Testis (tissue), 5 donors: ENCODE results near the gene DDX59. TPM values are rescaled to one million over a fixed set of nuclear protein-coding genes. Genes with fewer than 3 reads are reported as not detected.

Experiments used
- DNase-seq: peaks from one replicate; pipeline ENCODE4 v3.0.0-alpha.2; 2019
- H3K27ac ChIP-seq, 2 donors: fragments of 200-600 bp; sonication (generic); one replicate each; pipeline ENCODE4 v1.5.1; 2019
- H3K27me3 ChIP-seq: fragments of 200-600 bp; sonication (generic); one replicate; pipeline ENCODE4 v1.5.1; 2019
- H3K36me3 ChIP-seq: fragments of 200-600 bp; sonication (generic); one replicate; pipeline ENCODE4 v1.5.1; 2017; ENCODE audit warnings: low read depth; ENCODE audit errors: missing control alignments
- H3K4me1 ChIP-seq: fragments of 200-600 bp; sonication (generic); one replicate; pipeline ENCODE4 v1.5.1; 2019
- H3K4me3 ChIP-seq, 2 donors: fragments of 200-600 bp; sonication (generic); one replicate each; pipeline ENCODE4 v1.5.1; 2017 to 2019
- H3K9me3 ChIP-seq: fragments of 200-600 bp; sonication (generic); one replicate; pipeline ENCODE4 v1.5.1; 2017
- POLR2A ChIP-seq: fragments of 450-650 bp; IDR thresholded peaks from one replicate; pipeline ENCODE4 v1.6.1; 2017; ENCODE audit warnings: antibody characterized with exemption, mild to moderate bottlenecking, moderate library complexity
- WGBS, 2 donors: methylation state at CpG; one replicate each; pipeline ENCODE4 v1.1.5; 2018; 5-methylcytosine and 5-hydroxymethylcytosine counted together
- intact Hi-C: fragments of 100-400 bp; cut with DNase I; formaldehyde crosslinking; loops from one replicate; pipeline ENCODE4 v1.15.1; 2023; ENCODE audit warnings: low total_unique reads
- long read RNA-seq, 2 donors: transcript quantifications; one replicate each; lab custom pipeline, GENCODE V29; 2026
- polyA plus RNA-seq: library from polyadenylated mRNA; stranded (reverse); fragments of 350-450 nt; fragmentation: Illumina TruSeq; extraction: RNeasy Lipid Tissue Mini Kit (QIAGEN cat#74804); gene quantifications from one replicate; pipeline ENCODE4 v1.2.3, GENCODE V29; 2014; ENCODE audit warnings: low read depth, low replicate concordance; ENCODE audit not compliant: insufficient read depth
- total RNA-seq, 2 donors: library from RNA; depleted of rRNA; stranded (reverse); fragments of >200 nt; gene quantifications; one replicate each; pipeline ENCODE4 v1.2.3, GENCODE V29; 2016
- TF ChIP-seq, protein P1 (sequence below), 3 experiments: fragments of 450-650 bp in 2 of 3; fragments of 200-600 bp in 1 of 3; sonication (generic) in 1 of 3; IDR thresholded peaks; one replicate each; pipeline ENCODE4 v1.5.1; 2016 to 2019; ENCODE audit warnings: antibody characterized with exemption in 3 of 3, mild to moderate bottlenecking in 2 of 3, moderate library complexity in 1 of 3

The DDX59 gene
- total RNA-seq = 10 to 100 TPM; 24.1 to 30.2 TPM
- polyA plus RNA-seq = 17.7 TPM
- long read RNA-seq, donor 1, partial matches to known transcripts = 0 of 2 reads
- long read RNA-seq, donor 1, other reads (novel, unspliced or antisense) = 0 of 2 reads
- long read RNA-seq, donor 2, partial matches to known transcripts = 0 of 1 reads
- long read RNA-seq, donor 2, other reads (novel, unspliced or antisense) = 0 of 1 reads

DNA sequence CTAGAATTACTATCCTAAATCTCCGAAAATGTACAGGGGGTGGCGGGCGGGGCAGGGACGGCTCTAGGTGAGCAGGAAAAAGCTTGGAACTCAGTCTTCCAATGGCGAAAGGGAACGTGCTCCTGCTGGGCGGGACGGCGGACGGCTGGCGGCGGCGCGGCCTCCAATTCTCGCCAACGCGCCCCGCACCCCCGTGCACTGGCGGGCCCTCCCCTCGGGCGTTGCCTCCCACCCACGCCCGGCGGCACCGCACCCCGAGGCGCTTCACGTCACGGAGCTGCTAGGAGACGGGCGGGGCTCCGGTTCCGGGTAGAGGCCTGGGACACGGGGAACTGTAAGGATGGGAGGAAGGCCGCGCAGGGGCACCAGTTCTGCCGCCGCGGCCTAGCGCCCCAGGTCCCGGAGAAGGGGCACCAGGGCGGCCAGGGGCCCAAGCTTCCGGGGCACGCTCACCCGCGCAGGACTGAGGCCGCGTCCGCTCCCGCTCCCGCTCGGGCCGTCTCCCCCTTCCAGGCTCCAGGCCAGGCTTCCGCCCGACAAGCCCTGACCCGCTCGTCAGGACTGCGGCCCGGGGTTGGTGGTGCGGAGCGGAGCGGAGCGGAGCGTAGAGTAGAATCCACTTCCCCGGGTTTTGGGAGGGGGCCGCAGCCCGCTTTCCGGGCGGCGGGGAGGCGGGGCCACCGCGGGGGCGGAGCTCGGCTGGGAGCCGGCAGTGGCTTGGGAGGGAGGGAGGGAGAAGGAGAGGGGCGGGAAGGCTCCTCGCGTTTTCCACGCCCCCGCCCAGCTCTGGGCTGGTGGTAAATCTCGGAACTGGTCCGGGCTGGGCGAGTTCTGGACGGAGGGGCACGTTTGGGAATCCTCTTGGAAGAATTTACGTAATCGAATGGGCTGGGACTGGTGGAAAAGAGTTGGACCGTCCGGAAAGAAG lies at the start of gene DDX59:
Gene DDX59 (minus strand): TSS at position 594 of the 928 bp plus-strand sequence. CDS start 3,167 bp downstream, outside the sequence.
- H3K4me1 ChIP-seq = peaks cover 13% of the 10 kb centered on the region
- intact Hi-C loops = loop anchor here (2.0 to 5.0 kb wide), 2 partner anchors 47 to 69 kb away; partner anchors contain the start of genes CAMSAP2 and KIF14
- WGBS, 2 donors = 1% methylated on average over 23 to 48 of the region's 91 CpGs
- H3K36me3 ChIP-seq = no peaks in the 10 kb centered on the region
- no peaks in the 10 kb centered on the region for H3K9me3 ChIP-seq
- peak within 1 kb of the TSS; percentile 88 to 89 for H3K4me3 ChIP-seq
- peak within 1 kb of the TSS; percentile 98 to 100 for H3K27ac ChIP-seq
- TF ChIP-seq POLR2A = no peak
- TF ChIP-seq, protein P1, sequence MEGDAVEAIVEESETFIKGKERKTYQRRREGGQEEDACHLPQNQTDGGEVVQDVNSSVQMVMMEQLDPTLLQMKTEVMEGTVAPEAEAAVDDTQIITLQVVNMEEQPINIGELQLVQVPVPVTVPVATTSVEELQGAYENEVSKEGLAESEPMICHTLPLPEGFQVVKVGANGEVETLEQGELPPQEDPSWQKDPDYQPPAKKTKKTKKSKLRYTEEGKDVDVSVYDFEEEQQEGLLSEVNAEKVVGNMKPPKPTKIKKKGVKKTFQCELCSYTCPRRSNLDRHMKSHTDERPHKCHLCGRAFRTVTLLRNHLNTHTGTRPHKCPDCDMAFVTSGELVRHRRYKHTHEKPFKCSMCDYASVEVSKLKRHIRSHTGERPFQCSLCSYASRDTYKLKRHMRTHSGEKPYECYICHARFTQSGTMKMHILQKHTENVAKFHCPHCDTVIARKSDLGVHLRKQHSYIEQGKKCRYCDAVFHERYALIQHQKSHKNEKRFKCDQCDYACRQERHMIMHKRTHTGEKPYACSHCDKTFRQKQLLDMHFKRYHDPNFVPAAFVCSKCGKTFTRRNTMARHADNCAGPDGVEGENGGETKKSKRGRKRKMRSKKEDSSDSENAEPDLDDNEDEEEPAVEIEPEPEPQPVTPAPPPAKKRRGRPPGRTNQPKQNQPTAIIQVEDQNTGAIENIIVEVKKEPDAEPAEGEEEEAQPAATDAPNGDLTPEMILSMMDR (IDR thresholded peaks at IDR 0.05) = no peak
- peak; percentile 95 for DNase-seq
- no peaks in the 10 kb centered on the region for H3K27me3 ChIP-seq

DNA sequence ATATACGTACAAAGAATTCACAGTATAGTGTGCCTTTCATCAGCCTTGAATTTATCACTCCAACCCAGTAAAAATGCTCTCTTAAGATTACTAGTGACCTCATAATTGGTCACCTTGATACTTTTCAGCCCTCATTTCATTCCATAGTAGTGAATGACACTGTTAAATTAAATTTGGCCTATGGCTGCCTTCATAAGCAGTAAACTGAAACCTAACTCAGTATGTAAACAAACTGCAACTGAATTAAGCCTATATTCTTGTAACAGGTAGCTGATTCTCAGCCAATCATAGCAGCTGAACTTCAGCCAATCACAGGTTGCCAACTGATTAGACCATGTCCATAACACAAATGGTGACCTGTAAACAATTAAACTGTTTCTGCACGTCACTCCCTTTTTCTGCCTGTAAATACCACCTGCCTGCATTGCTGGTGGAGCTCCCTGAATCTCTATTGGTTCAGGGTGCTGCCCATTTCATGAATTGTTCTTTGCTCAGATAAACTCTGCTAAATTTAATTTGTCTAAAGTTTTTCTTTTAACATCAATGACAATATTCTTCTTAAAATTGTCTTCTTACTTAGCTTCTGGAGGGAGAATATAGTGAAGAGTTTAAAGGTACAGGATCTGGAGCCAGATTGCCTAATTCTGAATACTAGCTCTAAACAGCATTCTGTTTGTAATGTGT lies 44.9 kb upstream of the DDX59 start:
- DNase-seq = no peak
- H3K4me1 ChIP-seq = no peaks in the 10 kb centered on the region
- H3K27ac ChIP-seq = no peak overlapping the region
- WGBS, 2 donors = 74 to 88% methylated on average over 2 of the region's 2 CpGs
- no peaks in the 10 kb centered on the region for H3K27me3 ChIP-seq
- TF ChIP-seq, protein P1 (IDR thresholded peaks at IDR 0.05) = no peak
- TF ChIP-seq POLR2A = no peak
- H3K9me3 ChIP-seq = no peaks in the 10 kb centered on the region
- H3K4me3 ChIP-seq = no peak overlapping the region
- intact Hi-C loops = no loop called here
- H3K36me3 ChIP-seq = no peaks in the 10 kb centered on the region

DNA sequence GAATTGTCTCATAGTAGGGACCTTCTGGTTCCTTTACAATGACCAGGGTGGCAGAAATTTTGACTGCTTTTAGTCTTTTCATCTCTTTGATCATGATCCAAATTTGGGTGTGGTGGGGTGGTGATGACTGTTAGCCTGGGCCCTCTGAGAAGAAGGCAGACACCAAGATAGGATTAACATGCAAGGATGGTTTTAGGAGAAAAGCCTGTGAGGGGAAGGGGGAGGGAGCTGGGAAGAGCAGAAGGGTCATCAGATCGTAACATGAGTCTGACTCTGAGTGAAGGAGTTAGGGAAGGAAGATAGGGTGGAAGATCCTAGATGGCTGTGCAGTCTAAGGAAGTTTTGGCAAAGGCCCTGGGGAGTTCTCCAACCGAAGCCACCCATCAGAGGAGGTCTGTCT lies 40.5 kb upstream of the DDX59 start:
- intact Hi-C loops = no loop called here
- TF ChIP-seq, protein P1 (IDR thresholded peaks at IDR 0.05) = no peak
- no peak for TF ChIP-seq POLR2A
- DNase-seq = no peak
- 93 to 94% methylated on average over 2 of the region's 2 CpGs for WGBS, 2 donors
- no peaks in the 10 kb centered on the region for H3K9me3 ChIP-seq
- no peaks in the 10 kb centered on the region for H3K4me1 ChIP-seq
- no peak overlapping the region for H3K4me3 ChIP-seq
- H3K36me3 ChIP-seq = no peaks in the 10 kb centered on the region
- H3K27me3 ChIP-seq = no peaks in the 10 kb centered on the region
- H3K27ac ChIP-seq = no peak overlapping the region

DNA sequence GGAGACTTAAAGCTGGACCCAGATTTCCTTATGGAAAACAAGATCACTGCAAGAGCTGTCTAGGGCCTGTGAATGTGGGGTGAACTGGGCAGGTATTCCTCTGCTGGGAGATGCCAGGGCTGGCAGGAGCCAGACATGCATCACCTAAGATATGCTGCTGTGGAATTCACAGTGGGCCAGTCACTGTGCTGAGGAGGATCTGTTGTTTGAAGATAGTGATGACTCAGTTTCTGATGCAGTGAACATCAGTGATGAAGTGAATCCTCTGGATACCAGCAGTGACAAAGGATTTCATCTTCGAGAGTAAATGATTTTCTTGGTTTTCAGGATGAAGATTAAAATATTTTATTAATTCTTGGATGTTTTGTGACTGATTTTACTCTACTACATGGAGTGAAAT lies 39.1 kb upstream of the DDX59 start:
- 90 to 91% methylated on average over 1 of the region's 1 CpG for WGBS, 2 donors
- intact Hi-C loops = no loop called here
- no peak for DNase-seq

More for the DNA sequence above, 39.1 kb upstream of the DDX59 start:
- Histone ChIP-seq H3K27ac (no peak overlapping the region), H3K4me1 (no peaks in the 10 kb centered on the region), H3K36me3 (no peaks in the 10 kb centered on the region), H3K9me3 (no peaks in the 10 kb centered on the region), H3K4me3 (no peak overlapping the region), H3K27me3 (no peaks in the 10 kb centered on the region)
- no peak for TF ChIP-seq POLR2A
- TF ChIP-seq, protein P1 (IDR thresholded peaks at IDR 0.05) = no peak
